ENCODE measurements around the gene DPAGT1.

GRCh38 chr11:119047205-119047604 lies 54.4 kb downstream of the DPAGT1 start:
- no peak for TF ChIP-seq SP1 (IDR thresholded peaks at IDR 0.05)
- no peak for TF ChIP-seq LEF1 (IDR thresholded peaks at IDR 0.05; ENCODE audit: borderline replicate concordance)
- TF ChIP-seq HDGF (IDR thresholded peaks at IDR 0.05; ENCODE audit: borderline replicate concordance) = no peak
- no peak for TF ChIP-seq FOXK2 (IDR thresholded peaks at IDR 0.05)
- TF ChIP-seq TARDBP (IDR thresholded peaks at IDR 0.05) = no peak
- no peak for TF ChIP-seq ZNF384 (IDR thresholded peaks at IDR 0.05)
- no peak for TF ChIP-seq BHLHE40 (IDR thresholded peaks at IDR 0.05; ENCODE audit: borderline replicate concordance)
- TF ChIP-seq PKNOX1 (IDR thresholded peaks at IDR 0.05) = no peak
- no peak for TF ChIP-seq SUZ12 (IDR thresholded peaks at IDR 0.05)
- TF ChIP-seq L3MBTL2 (conservative IDR thresholded peaks at IDR 0.05) = no peak
- TF ChIP-seq FOXM1 (IDR thresholded peaks at IDR 0.05; ENCODE audit: borderline replicate concordance) = no peak
- no peak for TF ChIP-seq ELF4 (IDR thresholded peaks at IDR 0.05)
- no peak for TF ChIP-seq ARNT (IDR thresholded peaks at IDR 0.05)
- TF ChIP-seq FOXA1 (IDR thresholded peaks at IDR 0.05) = no peak
